ENCODE measurements around the gene TEX53.

The TEX53 gene

DNA sequence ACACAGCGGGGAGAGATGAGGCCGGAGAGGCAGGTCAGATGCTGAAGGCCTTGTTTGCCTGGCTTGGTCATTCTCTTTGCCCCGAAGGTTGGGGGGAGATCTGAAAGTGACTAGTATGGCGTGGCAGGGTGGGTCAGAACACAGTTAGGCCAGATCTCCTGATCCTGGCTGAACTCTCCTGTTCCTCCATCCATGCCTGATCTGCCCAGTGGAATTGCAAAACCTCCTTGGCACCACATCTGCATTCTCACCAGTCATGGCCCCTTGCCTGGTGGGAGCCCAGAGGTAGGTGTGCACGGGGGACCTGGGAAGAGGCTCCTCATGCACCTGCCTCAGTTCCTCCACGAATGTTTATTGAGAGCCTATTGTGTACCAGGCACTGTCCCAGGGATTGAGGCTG, 23.2 kb downstream of the TEX53 start:
- no peak for DNase-seq (ENCODE audit: low spot score)

DNA sequence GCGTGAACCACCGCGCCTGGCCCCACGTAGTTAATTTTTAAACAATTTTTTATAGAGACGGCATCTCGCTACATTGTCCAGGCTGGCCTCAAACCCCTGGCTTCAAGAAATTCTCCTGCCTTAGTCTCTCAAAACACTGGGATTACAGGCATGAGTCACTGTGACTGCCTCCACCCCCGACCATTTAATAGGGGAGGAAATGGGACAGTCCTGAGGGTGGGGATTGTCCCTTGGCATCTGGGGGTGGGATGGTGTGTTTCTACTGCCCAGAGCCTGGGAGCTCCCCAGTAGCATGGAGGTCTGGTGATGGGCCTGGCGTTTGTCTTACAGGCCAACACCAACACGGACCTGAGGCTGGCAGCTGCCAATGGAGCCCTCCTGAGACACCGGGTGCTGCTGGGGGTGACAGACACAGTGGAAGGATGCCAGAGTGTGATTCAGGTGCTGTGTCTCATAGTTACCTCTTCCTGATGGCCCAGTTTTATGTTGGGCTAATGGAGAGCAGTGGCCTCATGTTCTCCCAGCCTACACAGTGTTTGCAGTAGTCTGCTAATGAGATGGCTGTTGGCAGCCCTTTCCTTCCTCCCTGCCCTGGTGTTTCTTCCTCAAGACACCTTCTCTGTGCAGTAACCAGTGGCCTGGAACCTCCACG, 24.0 kb downstream of the TEX53 start:
- no peak for DNase-seq (ENCODE audit: low spot score)

DNA sequence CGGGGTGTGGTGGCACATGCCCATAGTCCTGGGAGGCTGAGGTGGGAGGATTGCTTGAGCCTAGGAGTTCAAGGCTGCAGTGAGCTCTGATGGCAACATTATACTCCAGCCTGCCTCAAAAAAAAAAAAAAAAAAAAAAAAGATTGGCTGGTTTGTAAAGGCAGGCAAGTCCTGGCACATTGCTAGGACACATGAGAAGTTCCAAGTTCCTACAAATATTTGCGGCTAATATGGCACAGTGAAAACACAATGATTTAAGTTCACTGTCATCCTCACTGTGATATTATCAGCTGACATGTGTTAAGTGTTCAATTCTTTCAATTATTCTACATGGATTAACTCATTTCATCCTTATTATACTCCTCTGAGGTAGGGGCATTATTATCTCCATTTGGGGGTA, 26.4 kb downstream of the TEX53 start:
- DNase-seq (ENCODE audit: low spot score) = no peak

DNA sequence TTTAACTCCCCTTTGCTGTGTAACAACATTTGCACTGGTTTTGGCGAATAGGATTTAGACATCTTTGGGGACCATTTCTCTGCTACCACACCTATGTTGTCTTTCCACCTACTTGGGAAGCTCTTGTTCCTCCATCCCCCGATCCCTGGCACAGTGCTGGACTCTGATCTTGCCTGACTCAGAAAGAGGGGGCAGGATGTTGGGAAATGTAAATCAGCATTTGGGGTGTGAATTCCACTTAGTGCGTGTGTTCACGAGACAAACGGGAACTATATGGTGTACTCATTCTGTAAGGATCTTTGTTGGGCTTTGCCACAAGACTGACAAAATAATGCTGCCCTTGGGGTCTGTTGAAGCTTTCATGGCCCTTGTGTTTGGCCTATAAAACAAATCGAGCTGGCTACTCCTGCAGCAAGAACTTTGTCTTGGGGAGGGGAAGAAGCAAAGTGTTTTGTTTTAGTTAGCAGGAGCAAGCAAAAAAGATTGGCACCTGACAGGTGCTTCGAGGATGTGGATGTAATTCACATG, 28.0 kb downstream of the TEX53 start:
- no peak for DNase-seq (ENCODE audit: low spot score)

DNA sequence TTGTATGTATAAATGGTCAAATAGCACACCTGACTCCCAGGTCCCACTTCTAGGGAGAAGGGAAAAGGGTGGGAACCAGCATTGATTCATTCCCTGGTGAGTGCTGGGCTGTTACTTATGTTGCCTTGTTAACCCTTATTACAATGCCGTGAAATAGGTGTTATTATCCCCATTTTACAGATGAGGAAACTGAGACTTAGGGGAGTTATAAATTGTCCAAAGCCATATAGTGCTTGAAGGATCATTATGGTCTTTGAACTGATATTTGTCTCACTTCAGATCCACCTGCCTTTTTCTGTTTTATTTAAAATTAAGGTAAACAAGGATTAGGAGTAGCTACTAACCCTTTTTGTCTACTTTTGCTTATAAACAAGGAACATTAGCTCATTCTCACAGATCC, 30.1 kb downstream of the TEX53 start:
- no peak for DNase-seq (ENCODE audit: low spot score)

DNA sequence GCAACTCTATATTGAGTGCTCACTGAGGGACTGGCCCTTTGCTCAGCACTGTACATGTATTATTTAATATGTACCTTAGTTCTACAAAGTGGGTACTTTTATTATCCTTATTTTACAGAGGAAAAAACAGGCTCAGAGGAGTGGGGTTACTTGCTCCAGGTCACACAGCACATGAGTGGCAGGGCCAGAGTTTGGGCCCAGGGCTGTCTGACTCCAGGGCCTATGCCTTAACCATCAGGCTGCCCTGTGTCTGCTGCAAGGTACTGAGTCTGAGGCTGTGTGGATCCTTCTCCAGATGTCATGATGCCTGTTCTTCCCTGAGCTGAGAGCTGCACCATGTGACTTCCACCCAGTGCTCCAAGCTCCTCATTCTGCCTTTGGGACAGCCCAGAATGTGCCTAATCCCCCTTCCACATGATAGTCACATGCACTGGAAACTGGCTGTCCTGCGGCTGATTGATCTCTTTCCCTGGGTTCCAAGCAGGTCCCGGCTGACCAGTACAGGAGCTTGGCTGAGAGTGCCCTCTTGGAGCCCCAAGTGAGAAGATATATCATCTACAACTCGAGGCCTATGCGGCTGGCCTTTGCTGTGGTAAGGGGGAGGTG, 31.1 kb downstream of the TEX53 start:
- no peak for DNase-seq (ENCODE audit: low spot score)

DNA sequence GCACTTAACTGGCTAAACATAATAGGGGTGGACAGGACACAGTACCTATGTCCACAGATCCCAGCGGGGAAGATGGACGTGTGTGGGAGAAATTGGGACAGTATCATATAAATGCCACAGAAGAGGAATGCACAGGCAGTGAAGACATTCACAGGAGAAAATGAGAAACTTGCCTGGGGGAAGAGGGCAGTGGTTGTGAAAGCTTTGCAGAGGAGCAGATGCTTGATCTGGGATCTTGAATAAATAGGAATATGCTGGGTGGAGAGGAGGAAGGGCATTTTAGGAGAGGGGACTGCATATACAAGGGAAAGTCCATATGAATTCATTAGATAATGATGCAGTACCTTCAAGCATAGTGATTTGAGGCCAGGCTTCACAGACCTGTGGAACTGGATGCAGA, 32.9 kb downstream of the TEX53 start:
- DNase-seq (ENCODE audit: low spot score) = no peak

DNA sequence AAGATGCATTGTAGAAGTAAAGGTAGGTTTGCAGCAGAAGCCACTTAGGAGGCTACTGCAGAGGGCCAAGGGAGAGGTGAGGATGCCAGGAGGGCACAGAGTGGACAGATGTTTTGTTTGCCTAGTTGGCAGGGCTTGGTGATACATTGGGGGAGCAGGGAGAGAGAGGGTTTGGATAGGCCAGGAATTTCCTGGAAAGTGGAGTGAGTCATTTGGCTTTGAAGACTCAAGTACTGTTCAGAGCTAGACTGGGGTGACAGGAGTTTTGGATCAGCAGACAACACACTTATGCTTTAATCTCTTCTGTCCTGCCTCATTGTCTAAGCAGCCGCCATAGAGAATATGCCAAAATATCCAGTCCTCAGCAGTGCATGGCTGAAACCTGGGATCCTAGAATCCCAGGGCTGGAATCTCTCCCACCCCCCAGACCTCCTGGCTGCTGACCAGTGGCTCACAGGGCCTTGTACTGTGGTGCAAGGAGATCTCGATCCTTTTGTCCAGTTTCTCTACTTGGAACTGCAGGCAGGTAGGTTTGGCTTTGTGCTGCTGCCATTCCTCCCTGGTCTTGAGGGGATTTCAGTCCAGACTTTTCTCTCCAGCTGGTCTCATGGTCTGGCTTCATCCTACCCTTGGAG, 35.5 kb downstream of the TEX53 start:
- no peak for DNase-seq (ENCODE audit: low spot score)

DNA sequence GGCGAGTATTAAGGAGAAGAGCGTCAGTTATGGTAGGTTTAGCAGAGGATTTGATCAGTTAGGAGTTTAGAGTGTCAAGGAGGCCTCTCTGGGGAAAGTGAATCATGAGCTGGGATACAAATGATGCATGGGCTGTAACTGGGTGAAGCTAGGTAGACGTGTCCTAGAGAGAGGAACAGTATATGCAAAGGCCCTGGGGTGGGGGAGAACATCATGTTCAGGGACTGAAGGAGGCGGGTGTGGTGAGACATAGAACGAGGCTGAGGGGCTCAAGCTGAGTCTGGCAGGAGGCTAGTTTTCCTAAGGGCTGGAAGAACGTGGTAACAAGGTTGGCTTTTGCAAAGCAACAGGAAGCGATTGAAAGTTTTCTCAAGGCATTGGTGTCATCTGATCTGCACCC, 36.0 kb downstream of the TEX53 start:
- no peak for DNase-seq (ENCODE audit: low spot score)

DNA sequence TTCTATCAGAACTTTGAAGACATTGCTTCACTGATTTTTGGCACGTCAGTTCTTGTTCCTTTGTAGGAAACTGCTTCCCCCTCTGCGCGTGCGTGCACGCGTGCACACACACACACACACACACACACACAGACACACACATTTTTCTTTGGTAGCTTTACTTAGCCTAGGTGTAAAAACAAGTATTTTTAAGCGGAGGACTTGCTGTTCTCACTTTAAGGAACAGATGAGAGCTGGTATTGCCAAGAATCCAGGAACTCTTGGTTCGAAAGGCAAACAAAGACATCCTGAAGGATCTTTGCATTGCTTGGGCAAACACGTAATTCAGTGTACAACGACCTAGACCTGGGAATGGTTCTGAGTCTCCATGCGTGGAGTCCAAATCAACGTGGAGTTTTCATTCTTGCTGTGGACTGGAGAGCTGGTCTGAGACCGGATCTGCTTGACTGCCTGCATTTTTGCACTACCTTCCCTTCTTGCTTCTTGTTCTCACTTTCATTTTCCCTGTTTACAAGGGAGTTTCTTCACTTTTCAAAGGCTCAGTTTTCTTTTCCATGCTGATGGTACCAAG, 38.3 kb downstream of the TEX53 start:
- DNase-seq (ENCODE audit: low spot score) = peak; percentile 29

DNA sequence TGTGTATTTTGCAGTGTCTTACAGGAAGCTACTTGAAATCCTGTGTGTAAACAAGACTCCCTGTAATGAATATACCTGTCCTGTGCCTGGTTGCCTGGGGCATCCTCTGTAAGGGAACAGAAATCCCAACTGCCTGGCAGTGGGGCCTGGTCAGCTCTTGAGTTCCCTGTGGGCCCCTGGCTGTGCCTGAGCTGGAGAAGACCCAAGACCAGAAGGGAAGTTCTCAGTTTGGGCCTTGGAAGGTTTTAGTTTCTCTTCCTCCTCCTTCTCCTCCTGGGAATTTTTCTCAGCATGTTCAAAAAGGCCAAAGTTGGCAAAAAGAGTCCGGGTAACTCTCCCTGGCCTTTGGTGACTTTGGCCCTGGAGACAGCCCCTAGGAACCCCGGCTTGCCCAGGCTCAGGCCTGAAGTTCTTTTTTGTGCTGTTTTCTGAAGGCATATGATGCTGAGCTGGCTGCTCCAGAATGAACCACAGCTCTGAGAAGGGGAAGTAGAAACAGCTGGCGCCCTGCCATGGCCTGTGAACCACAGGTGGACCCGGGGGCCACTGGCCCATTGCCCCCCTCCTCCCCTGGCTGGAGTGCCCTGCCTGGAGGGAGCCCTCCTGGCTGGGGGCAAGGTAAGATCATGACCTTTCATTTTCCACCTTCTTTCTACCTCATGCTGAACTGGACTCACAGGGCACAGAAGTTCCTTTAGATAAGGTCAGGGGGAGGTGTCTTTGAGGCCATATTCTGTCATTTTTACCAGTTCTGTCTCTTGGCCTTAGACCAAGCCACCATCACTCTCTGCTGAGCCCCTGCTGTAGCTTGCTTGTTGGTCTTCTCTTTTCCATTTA, 40.7 kb downstream of the TEX53 start:
- DNase-seq (ENCODE audit: low spot score) = peak; percentile 47

DNA sequence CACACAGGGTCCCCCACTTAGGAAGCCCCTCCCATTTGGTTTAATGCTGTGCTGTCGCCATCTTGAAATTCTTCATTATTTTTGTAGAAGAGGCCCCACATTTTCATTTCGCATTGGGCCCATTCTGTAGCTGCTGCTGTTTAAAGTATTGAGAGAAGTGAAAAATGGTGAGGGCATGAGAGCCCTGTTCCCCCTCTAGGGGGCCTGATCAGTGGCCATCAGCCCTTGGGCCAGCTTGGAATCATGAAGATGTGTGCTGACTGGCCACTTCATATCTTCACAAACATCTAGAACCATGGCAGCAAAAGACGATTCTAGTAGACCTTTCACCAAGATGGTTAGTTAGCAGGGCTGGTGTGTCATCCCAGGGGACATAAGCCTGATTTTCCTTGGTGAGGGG, 43.2 kb downstream of the TEX53 start:
- no peak for DNase-seq (ENCODE audit: low spot score)

DNA sequence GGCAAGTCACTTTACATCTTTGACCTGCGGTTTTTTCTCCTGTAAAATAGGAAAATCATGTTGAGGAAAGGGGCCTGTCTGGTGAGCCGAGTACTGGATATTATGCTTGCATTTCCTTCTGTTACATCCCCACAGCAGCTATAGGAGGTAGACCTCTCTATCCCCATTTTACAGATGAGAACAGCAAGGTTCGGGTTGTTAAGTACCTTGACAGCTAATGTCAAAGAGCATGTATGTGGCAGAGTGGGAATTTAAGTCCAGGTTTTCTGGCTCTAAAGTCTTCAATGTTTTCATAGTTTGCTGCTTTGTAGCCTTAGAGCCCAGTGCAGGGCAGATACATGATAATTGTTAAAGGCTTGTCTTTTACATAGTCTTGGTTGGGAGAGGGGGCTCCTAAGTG, 43.7 kb downstream of the TEX53 start:
- DNase-seq (ENCODE audit: low spot score) = no peak

DNA sequence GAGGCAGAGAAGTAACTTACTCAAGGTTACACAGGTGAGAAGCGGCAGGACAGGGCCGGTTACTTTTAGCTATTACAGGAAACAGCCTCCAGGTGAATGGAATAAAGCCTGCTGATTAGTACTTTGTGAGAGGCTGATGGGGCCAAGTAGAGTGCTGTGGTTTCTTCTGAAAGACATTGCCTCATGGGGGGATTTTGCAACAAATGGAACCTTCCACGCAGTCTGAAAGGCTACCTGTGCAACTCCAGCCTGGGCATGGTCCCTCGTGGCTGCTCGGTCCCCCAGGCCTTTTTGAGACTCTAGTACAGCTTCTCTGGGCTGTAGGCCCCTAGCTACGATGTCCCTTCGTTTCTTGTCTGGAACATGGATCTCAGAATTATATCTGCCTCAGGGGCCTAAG, 44.5 kb downstream of the TEX53 start:
- DNase-seq (ENCODE audit: low spot score) = no peak

DNA sequence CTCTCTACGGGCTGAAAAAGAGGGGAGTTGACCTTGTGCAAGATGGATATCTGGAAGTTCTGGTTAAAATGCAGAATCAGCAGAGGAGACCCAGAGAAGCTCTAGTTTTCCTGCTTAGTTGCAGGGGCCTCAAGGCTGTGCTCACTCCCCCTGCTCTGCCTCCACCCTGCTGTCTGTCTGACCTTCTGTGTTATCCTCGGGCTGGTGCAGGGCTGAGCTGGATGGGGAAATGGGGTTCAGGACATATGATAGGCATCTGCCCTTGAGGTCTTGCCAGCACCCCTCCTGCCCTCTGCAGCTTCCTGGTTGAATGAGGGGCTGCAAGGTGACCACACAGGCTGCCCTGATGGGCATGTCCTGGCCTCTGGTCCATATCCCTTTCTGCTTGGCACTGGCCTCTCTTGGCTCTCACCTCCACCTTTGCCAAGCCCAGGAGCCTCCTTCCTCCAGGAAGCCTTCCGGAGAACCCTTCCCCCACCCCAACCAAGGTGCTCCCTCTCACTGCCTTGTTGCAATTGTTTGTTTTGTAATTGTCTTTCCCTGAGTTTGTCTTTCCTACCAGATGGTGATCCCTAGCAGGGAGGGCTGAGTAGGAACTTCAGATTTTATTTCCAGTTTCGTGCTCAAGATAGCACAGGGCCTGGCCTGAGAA, 45.2 kb downstream of the TEX53 start:
- no peak for DNase-seq (ENCODE audit: low spot score)

DNA sequence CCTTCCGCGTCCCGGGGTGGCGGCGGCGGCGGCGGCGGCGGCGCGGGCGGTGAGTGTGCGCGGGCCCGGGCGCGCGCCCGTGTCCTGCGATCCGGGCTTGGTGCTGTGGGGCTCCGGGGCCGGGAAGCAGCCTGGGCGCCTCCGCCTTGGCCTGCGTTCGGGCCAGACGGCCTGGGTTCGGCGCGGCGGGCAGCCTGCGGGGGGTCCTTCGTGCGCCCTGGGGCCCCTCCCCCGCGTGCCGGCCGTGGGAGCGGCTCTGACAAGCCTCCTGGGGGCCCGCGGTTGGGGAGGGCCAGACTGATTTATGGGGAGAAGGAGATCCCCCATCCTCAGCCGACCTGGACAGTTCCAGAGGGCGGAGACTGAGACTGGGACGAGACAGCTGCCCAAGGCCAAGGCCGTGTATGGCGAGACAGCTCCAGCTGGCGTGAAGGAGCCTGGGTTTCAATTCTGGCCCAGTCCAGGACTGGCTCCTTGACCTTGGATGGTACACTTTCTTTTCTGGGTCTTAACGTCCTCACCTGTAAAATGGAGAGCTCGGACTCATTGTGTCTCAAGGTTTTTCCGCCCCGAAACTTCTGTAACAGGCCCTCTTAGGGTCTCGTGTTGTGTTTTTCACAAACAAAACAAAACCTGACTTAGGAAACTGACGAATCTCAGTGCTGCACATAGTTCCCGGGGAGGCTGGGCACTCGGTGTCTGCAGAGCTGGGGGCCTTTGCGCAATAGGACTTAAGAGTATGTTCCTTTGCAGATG, 45.9 kb downstream of the TEX53 start:
- DNase-seq (ENCODE audit: low spot score) = peak; percentile 49

DNA sequence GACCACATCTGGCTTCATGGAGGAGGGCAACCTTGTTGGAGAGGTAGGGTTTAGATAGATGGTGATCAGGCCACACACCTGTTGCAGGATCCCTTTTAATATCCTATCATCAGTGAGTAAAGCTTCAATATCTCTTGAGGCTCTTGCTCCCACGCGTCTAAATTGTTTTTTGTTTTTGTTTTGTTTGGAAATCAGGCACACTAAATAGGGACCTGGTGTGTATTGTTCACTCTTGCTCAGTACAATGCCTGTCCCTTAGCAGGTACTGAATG, 49.1 kb downstream of the TEX53 start:
- DNase-seq (ENCODE audit: low spot score) = no peak

DNA sequence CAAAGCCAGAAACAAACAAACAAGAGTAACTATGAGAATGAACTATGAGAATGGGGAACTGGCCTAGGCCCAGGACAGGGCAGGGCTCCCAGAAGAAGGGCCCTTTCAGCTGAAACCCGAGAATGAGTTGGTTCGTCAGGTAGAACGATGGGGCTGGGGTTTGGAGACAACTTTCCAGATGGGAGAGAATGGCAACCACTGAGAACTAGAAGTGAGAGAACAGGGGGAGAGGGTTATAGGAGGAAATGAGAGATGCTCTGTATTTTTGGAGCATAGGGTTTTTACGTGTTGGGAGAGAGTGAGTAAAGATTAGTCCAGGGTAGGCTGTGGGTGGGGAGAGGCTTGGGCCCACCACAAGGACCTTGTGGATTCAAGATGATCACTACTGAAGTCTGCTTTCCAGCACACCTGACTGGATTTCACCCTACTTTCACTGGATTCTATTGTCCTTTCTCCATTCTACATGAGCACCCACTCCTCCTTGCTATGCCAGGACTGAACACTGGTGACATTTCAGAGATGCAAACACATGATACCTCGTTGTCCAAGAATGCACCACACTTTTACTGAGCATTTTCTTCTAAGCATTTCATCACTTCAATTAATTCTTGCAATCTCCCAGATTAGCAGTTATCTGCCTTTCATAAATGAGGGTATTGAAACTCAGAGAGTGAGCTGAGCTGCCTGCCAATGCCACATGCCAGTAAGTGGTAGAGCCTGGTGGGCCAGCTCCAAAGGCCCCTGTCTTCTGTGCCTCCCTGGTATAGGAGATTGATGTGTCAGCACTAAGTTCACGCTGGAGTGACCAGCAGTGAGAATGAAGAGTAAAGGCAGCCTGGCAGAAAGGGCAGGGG, 49.7 kb downstream of the TEX53 start:
- no peak for DNase-seq (ENCODE audit: low spot score)

DNA sequence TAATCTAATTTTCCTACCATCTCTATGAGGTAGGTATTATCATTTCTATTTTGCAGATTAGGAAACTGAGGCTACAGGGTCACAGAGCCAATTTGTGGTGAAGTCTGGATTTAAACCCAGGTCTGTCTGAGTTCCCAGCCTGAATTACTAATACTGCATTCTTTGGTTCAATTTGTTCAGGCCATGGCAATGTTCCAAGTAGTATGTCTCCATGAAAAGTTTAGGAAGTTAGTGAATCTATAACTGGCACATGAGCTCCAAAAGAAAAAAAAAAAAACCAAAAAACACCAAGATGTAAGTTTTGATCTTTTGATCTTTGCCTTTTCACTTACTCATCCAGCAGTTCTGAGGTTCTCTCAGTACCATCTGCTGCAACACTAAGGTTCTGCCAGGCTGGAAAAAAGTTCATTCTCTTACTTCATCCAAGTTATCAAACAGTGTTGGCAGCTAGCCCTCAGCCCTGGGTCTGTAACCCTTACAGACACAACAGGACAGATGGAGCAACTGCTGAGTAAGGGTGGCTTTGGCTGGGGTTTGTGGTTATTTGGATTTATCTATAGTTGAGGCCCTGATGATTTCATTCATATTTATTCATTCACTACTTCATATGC, 50.9 kb downstream of the TEX53 start:
- no peak for DNase-seq (ENCODE audit: low spot score)

All from Ammon's horn (tissue), 1 donor.